Lower leg skin (tissue), 3 donors: ENCODE measurements around the gene SMIM7.

ENCODE experiments used
- POLR2A ChIP-seq, 2 donors: fragments of 450-650 bp; IDR thresholded peaks; one replicate each; pipeline ENCODE4 v1.6.1; 2016 to 2017; ENCODE audit warnings: antibody characterized with exemption in 2 of 2, mild to moderate bottlenecking in 1 of 2, moderate library complexity in 1 of 2
- TF ChIP-seq, protein P1 (sequence below), 3 donors: fragments of 450-650 bp; IDR thresholded peaks; one replicate each; pipeline ENCODE4 v1.5.1; 2016; ENCODE audit warnings: antibody characterized with exemption in 3 of 3, mild to moderate bottlenecking in 3 of 3, moderate library complexity in 2 of 3

DNA sequence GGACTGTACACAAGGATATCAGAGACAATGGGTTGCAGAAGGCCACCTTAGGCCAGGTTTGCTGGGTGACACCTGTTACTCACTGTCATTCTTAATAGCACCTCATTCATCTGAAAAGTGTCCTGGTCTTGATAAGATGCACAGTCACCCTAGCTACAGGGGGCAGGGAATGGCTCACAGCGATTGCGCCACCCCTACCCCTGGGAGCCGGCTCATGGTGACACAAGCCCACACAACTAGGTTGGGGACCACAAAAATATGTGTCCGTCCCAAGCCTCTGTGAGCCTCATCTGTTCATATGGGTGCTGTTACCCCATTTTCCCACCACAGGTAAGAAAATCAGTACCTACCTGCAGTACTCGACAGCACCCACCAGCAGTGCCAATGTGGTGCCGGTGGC lies 55.3 kb downstream of the SMIM7 start:
- TF ChIP-seq, protein P1, sequence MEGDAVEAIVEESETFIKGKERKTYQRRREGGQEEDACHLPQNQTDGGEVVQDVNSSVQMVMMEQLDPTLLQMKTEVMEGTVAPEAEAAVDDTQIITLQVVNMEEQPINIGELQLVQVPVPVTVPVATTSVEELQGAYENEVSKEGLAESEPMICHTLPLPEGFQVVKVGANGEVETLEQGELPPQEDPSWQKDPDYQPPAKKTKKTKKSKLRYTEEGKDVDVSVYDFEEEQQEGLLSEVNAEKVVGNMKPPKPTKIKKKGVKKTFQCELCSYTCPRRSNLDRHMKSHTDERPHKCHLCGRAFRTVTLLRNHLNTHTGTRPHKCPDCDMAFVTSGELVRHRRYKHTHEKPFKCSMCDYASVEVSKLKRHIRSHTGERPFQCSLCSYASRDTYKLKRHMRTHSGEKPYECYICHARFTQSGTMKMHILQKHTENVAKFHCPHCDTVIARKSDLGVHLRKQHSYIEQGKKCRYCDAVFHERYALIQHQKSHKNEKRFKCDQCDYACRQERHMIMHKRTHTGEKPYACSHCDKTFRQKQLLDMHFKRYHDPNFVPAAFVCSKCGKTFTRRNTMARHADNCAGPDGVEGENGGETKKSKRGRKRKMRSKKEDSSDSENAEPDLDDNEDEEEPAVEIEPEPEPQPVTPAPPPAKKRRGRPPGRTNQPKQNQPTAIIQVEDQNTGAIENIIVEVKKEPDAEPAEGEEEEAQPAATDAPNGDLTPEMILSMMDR (IDR thresholded peaks at IDR 0.05) = no peak
- no peak for TF ChIP-seq POLR2A (IDR thresholded peaks at IDR 0.05)
